Breast epithelium (tissue), 3 donors: ENCODE results near the gene FAT1.

Experiments
- POLR2A ChIP-seq: fragments of 450-650 bp; IDR thresholded peaks from one replicate; pipeline ENCODE4 v1.6.1; 2016; ENCODE audit warnings: antibody characterized with exemption, mild to moderate bottlenecking, moderate library complexity
- TF ChIP-seq, protein P1 (sequence below), 3 donors: fragments of 450-650 bp; IDR thresholded peaks; one replicate each; pipeline ENCODE4 v1.5.1; 2016 to 2017; ENCODE audit warnings: antibody characterized with exemption in 3 of 3, mild to moderate bottlenecking in 3 of 3, moderate library complexity in 3 of 3

DNA sequence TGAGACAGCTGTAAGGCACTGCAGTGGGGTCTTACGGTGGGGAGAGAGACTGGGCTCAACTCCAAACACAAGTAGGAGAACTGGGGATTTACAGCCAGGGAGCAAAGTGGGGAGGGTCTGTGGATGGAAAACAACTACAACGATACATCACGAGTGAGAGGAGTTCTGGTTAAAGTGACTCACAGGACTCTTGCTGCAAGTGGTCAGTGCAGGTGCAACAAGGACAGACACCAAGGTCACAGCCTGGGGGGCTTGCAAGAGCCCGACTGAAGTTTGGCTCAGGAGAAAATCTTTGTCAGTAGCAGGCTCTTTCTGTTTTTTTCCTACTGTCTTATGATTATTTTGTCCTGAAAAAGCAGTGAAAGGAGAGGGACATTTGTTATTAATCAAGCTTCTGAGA, 10.1 kb upstream of the FAT1 start:
- TF ChIP-seq, protein P1, sequence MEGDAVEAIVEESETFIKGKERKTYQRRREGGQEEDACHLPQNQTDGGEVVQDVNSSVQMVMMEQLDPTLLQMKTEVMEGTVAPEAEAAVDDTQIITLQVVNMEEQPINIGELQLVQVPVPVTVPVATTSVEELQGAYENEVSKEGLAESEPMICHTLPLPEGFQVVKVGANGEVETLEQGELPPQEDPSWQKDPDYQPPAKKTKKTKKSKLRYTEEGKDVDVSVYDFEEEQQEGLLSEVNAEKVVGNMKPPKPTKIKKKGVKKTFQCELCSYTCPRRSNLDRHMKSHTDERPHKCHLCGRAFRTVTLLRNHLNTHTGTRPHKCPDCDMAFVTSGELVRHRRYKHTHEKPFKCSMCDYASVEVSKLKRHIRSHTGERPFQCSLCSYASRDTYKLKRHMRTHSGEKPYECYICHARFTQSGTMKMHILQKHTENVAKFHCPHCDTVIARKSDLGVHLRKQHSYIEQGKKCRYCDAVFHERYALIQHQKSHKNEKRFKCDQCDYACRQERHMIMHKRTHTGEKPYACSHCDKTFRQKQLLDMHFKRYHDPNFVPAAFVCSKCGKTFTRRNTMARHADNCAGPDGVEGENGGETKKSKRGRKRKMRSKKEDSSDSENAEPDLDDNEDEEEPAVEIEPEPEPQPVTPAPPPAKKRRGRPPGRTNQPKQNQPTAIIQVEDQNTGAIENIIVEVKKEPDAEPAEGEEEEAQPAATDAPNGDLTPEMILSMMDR (IDR thresholded peaks at IDR 0.05): no peak
- no peak for TF ChIP-seq POLR2A
